B cell (primary cell): Measurements from ENCODE around the gene NEMP2. TPM values are rescaled to one million over a fixed set of nuclear protein-coding genes. Genes with fewer than 3 reads are reported as not detected.

Experiments used
- ATAC-seq: fragments of 200-7000 bp; cut with Tn5 transposase; one replicate; pipeline ENCODE4 v1.10.0; 2021; ENCODE audit warnings: low read depth, mild to moderate bottlenecking, moderate number of reproducible peaks, moderate library complexity
- CTCF ChIA-PET: fragments of 350-600 bp; sonication (Branson Sonifier 250); formaldehyde crosslinking; loops from one replicate; lab custom pipeline; 2021; ENCODE audit warnings: antibody characterized with exemption, inconsistent platforms; lab: Charles Lee
- POLR2A ChIA-PET: fragments of 350-600 bp; sonication (Branson Sonifier 250); formaldehyde crosslinking; loops from one replicate; lab custom pipeline; 2021; ENCODE audit warnings: antibody characterized with exemption; lab: Charles Lee
- DNase-seq: peaks from one replicate; pipeline ENCODE4 v3.0.0; 2013
- H2AFZ ChIP-seq: 2 replicates; pipeline ENCODE4 v1.6.1; 2012; ENCODE audit warnings: mild to moderate bottlenecking, low read depth, low read length; ENCODE audit not compliant: insufficient read depth, poor library complexity, severe bottlenecking
- H3K27ac ChIP-seq, 2 donors: 1 replicate in 1 of 2; 2 replicates in 1 of 2; pipeline ENCODE4 v1.5.1; 2012 to 2013; ENCODE audit warnings: low read length in 2 of 2, mild to moderate bottlenecking in 2 of 2, moderate library complexity in 1 of 2
- H3K27me3 ChIP-seq, 4 experiments: fragments of 200-600 bp in 1 of 4; sonication (generic) in 1 of 4; replicated peaks in 1 of 4; 1 replicate in 2 of 4; 2 replicates in 2 of 4; pipeline versions ENCODE4 v1.6.1 to v1.7.0; 2013 to 2016; ENCODE audit warnings: low read length in 3 of 4, mild to moderate bottlenecking in 2 of 4, mixed read lengths in 1 of 4, moderate library complexity in 1 of 4; ENCODE audit not compliant: insufficient read depth in 4 of 4, control insufficient read depth in 3 of 4; ENCODE audit errors: control extremely low read depth in 1 of 4
- H3K36me3 ChIP-seq, 2 experiments: replicated peaks in 1 of 2; 1 replicate in 1 of 2; 2 replicates in 1 of 2; pipeline versions ENCODE4 v1.6.1 to v1.7.1; 2013; ENCODE audit warnings: low read length in 1 of 2; ENCODE audit not compliant: insufficient read depth in 2 of 2, control insufficient read depth in 1 of 2; ENCODE audit errors: control extremely low read depth in 1 of 2, extremely low read depth in 1 of 2
- H3K4me1 ChIP-seq, 2 donors: fragments of 200-600 bp in 1 of 2; sonication (generic) in 1 of 2; 1 replicate in 1 of 2; 2 replicates in 1 of 2; pipeline versions ENCODE4 v1.5.1 to v1.6.1; 2013 to 2017; ENCODE audit warnings: low read length in 2 of 2; ENCODE audit not compliant: control insufficient read depth in 2 of 2, insufficient read depth in 2 of 2
- H3K4me2 ChIP-seq: replicated peaks from 2 replicates; pipeline ENCODE3; 2012; ENCODE audit warnings: mild to moderate bottlenecking, low read depth, low read length; ENCODE audit not compliant: poor library complexity, severe bottlenecking
- H3K4me3 ChIP-seq, 5 experiments: fragments of 200-600 bp in 1 of 5; sonication (generic) in 1 of 5; 1 replicate in 3 of 5; 2 replicates in 2 of 5; pipeline versions ENCODE4 v1.5.1 to v1.7.0; 2011 to 2016; ENCODE audit warnings: low read length in 4 of 5, mild to moderate bottlenecking in 4 of 5, low read depth in 2 of 5, control low read depth in 1 of 5, moderate library complexity in 1 of 5; ENCODE audit not compliant: insufficient read depth in 1 of 5; ENCODE audit errors: control extremely low read depth in 1 of 5, extremely low read depth in 1 of 5
- H3K79me2 ChIP-seq: fragments of 200-600 bp; sonication (generic); one replicate; pipeline ENCODE4 v1.6.0; 2016; ENCODE audit warnings: low read length; ENCODE audit not compliant: control insufficient read depth, insufficient read depth
- H3K9ac ChIP-seq: fragments of 200-600 bp; sonication (generic); 2 replicates; pipeline ENCODE4 v1.6.1; 2017; ENCODE audit warnings: mild to moderate bottlenecking, low read length, moderate library complexity
- H3K9me3 ChIP-seq, 3 donors: one replicate each; pipeline versions ENCODE4 v1.6.1 to v1.7.1; 2013; ENCODE audit warnings: low read length in 2 of 3; ENCODE audit not compliant: control insufficient read depth in 2 of 3, insufficient read depth in 1 of 3; ENCODE audit errors: control extremely low read depth in 1 of 3
- H4K20me1 ChIP-seq: 2 replicates; pipeline ENCODE4 v1.6.0; 2012; ENCODE audit warnings: mild to moderate bottlenecking, low read length; ENCODE audit not compliant: insufficient read depth, control insufficient read depth, poor library complexity, severe bottlenecking
- H3K27ac Mint-ChIP-seq: one replicate; pipeline ENCODE4 v1.8.0; 2021; ENCODE audit warnings: mixed read lengths
- H3K27me3 Mint-ChIP-seq: one replicate; pipeline ENCODE4 v1.8.0; 2021; ENCODE audit warnings: mixed read lengths
- H3K4me1 Mint-ChIP-seq: one replicate; pipeline ENCODE4 v1.8.0; 2021; ENCODE audit warnings: mixed read lengths
- H3K4me3 Mint-ChIP-seq: one replicate; pipeline ENCODE4 v1.8.0; 2021; ENCODE audit warnings: mixed read lengths
- H3K9me3 Mint-ChIP-seq: one replicate; pipeline ENCODE4 v1.8.0; 2022; ENCODE audit warnings: mixed read lengths; ENCODE audit not compliant: insufficient read depth
- CTCF ChIP-seq: fragments of 200-600 bp; IDR thresholded peaks from one replicate; pipeline ENCODE4 v1.8.0; 2022; ENCODE audit warnings: antibody characterized with exemption, mild to moderate bottlenecking
- EZH2 ChIP-seq: IDR thresholded peaks from 2 replicates; pipeline ENCODE4 v1.6.1; 2012; ENCODE audit warnings: borderline replicate concordance, low read depth, mild to moderate bottlenecking, moderate library complexity, low read length; ENCODE audit not compliant: insufficient read depth, poor library complexity, severe bottlenecking
- WGBS: methylation state at CpG from one replicate; pipeline ENCODE4 v1.1.5; 2013; ENCODE audit warnings: missing lambda C conversion rate; ENCODE audit not compliant: insufficient coverage; 5-methylcytosine and 5-hydroxymethylcytosine counted together
- intact Hi-C: fragments of 100-400 bp; cut with micrococcal nuclease; formaldehyde crosslinking; loops from one replicate; pipeline ENCODE4 v1.10.0; 2022
- polyA plus RNA-seq: library from polyadenylated mRNA; depleted of rRNA; stranded (reverse); fragments of >200 nt; gene quantifications from 2 replicates; pipeline ENCODE4 v1.2.3, GENCODE V29; 2012
- total RNA-seq, 2 donors: library from RNA; stranded (reverse); fragments of 120-200 nt in 1 of 2; gene quantifications; 1 replicate in 1 of 2; 2 replicates in 1 of 2; pipeline versions ENCODE4 v1.2.3 to v1.2.4, GENCODE V29; 2013 to 2022

Gene NEMP2
- total and polyA plus RNA-seq, 2 donors (not counting 1 experiment from before 2014, with no cell fraction given): 1.3 to 17.3 TPM

DNA sequence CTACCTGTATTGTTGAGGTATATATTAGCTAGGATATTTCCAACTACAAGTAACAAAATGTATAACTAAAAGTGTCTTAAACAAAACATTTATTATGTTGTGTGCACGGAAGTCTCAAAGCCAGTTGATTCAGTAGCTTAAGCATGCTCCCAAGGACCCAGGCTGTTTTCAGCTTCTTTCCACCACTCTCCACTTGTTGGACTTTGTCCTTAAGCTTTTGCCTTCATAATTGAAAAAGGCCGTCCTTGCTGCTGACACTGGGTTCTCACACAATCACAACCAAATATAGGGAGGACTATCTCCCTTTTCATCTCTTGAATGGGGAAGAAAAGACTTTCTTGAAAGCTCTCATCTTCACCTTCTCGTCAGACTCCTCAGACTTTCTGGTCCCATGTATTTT, 12.2 kb upstream of the NEMP2 start:
- no peak overlapping the region for H2AFZ ChIP-seq
- H3K4me3 Mint-ChIP-seq: no peak overlapping the region
- no peak overlapping the region for H3K9ac ChIP-seq
- no CpG with 5 or more reads among the region's 3 CpGs for WGBS
- no peak overlapping the region for H3K4me3 ChIP-seq
- ATAC-seq (no peak), DNase-seq (no peak)
- intact Hi-C loops: no loop called here
- no peaks in the 10 kb centered on the region for H3K36me3 ChIP-seq
- peaks cover 3% of the 10 kb centered on the region for H3K9me3 Mint-ChIP-seq
- H3K9me3 ChIP-seq: peaks cover 0 to 5% (median 4%) of the 10 kb centered on the region in 3 donors
- no peaks in the 10 kb centered on the region for H3K79me2 ChIP-seq
- no peaks in the 10 kb centered on the region for H3K27me3 Mint-ChIP-seq
- H3K27ac Mint-ChIP-seq: no peak overlapping the region
- H4K20me1 ChIP-seq: no peaks in the 10 kb centered on the region
- ChIA-PET POLR2A (no interaction called here), CTCF (no interaction called here)
- peaks cover under 1% of the 10 kb centered on the region for H3K4me1 Mint-ChIP-seq
- no peaks in the 10 kb centered on the region for H3K27me3 ChIP-seq
- peaks cover 0 to under 1% of the 10 kb centered on the region in 2 donors for H3K4me1 ChIP-seq
- no peak overlapping the region for H3K4me2 ChIP-seq
- no peak for TF ChIP-seq CTCF
- TF ChIP-seq EZH2: no peak
- no peak overlapping the region for H3K27ac ChIP-seq

- no CpG with 5 or more reads among the region's 5 CpGs for WGBS
- no peak overlapping the region for H3K27ac ChIP-seq
- peaks cover 8% of the 10 kb centered on the region for H3K9me3 Mint-ChIP-seq
- ChIA-PET POLR2A (no interaction called here), CTCF (no interaction called here)
- H3K27ac Mint-ChIP-seq: no peak overlapping the region
- no peak overlapping the region for H3K9ac ChIP-seq
- no peak overlapping the region for H3K4me3 ChIP-seq
- H3K9me3 ChIP-seq: peaks cover 0 to 11% (median 5%) of the 10 kb centered on the region in 3 donors
- no peaks in the 10 kb centered on the region for H3K4me1 ChIP-seq
- no peaks in the 10 kb centered on the region for H3K27me3 Mint-ChIP-seq
- no peaks in the 10 kb centered on the region for H3K27me3 ChIP-seq
- no peaks in the 10 kb centered on the region for H3K36me3 ChIP-seq
- no peak overlapping the region for H3K4me2 ChIP-seq
- DNase-seq (no peak), ATAC-seq (no peak)
- no peak overlapping the region for H3K4me3 Mint-ChIP-seq
- no peaks in the 10 kb centered on the region for H4K20me1 ChIP-seq
- no peaks in the 10 kb centered on the region for H3K4me1 Mint-ChIP-seq
- no peak overlapping the region for H2AFZ ChIP-seq
- intact Hi-C loops: no loop called here
- no peaks in the 10 kb centered on the region for H3K79me2 ChIP-seq
- TF ChIP-seq EZH2: no peak
- no peak for TF ChIP-seq CTCF
Measured at GRCh38 chr2:190545555-190546385, 11.2 kb upstream of the NEMP2 start.
